HCT116 (cell line): Measurements from ENCODE around the gene DENND4B. TPM values are rescaled to one million over a fixed set of nuclear protein-coding genes. Genes with fewer than 3 reads are reported as not detected.

Experiments used
- ATAC-seq: fragments of 200-7000 bp; cut with Tn5 transposase; 2 replicates; pipeline ENCODE4 v1.9.1; 2020; ENCODE audit warnings: mild to moderate bottlenecking, moderate library complexity
- BruUV-seq: library from RNA; stranded (reverse); fragments of 400-500 nt; replicated peaks from 2 replicates; lab custom pipeline; 2021; lab: Mats Ljungman, UMichigan
- CTCF ChIA-PET: fragments of 300-600 bp; sonication (Branson Sonifier 250); formaldehyde crosslinking; loops from one replicate; lab custom pipeline; 2021; ENCODE audit warnings: antibody characterized with exemption; lab: Charles Lee
- POLR2A ChIA-PET: fragments of 300-600, 350-600 bp; sonication (Branson Sonifier 250); formaldehyde crosslinking; loops from one replicate; lab custom pipeline; 2021; ENCODE audit warnings: antibody characterized with exemption; lab: Charles Lee
- RAD21 ChIA-PET, 2 experiments: fragments of 300-600 bp; sonication (Branson Sonifier 250); formaldehyde crosslinking; loops; one replicate each; lab custom pipeline; 2023; ENCODE audit warnings: low total read pairs in 2 of 2; ENCODE audit not compliant: uncharacterized antibody in 2 of 2, unreplicated experiment in 2 of 2, low non-redundant PET in 1 of 2; lab: Charles Lee
- DNase-seq: peaks from one replicate; pipeline ENCODE4 v3.0.0-alpha.2; 2010; ENCODE audit warnings: low read depth, low spot score
- H2AFZ ChIP-seq: fragments of 200-600 bp; shearing (Covaris generic), sonication (generic); 2 replicates; pipeline ENCODE4 v1.6.1; 2017; ENCODE audit warnings: low read depth, mixed run types, mixed read lengths, antibody characterized with exemption, low read length; ENCODE audit not compliant: poor library complexity, severe bottlenecking
- H3K27ac ChIP-seq: 2 replicates; pipeline ENCODE4 v1.5.1; 2012; ENCODE audit warnings: low read depth, low read length
- H3K27me3 ChIP-seq: fragments of 200-600 bp; sonication (generic); 2 replicates; pipeline ENCODE4 v1.6.1; 2016; ENCODE audit warnings: mixed run types, low read length, mixed read lengths; ENCODE audit not compliant: insufficient read depth
- H3K36me3 ChIP-seq, 2 experiments: fragments of 200-500 bp in 1 of 2; fragments of 200-600 bp in 1 of 2; sonication (Bioruptor generic) in 1 of 2; sonication (generic) in 1 of 2; 2 replicates each; pipeline versions ENCODE4 v1.5.1 to v1.6.1; 2014 to 2016; ENCODE audit warnings: low read length in 2 of 2, inconsistent platforms in 1 of 2, mixed read lengths in 1 of 2, mixed run types in 1 of 2; ENCODE audit not compliant: insufficient read depth in 2 of 2, control insufficient read depth in 1 of 2
- H3K4me1 ChIP-seq, 2 experiments: fragments of 200-600 bp in 1 of 2; sonication (generic) in 1 of 2; 2 replicates each; pipeline versions ENCODE4 v1.5.1 to v1.6.1; 2012 to 2017; ENCODE audit warnings: low read length in 2 of 2, inconsistent platforms in 1 of 2, mild to moderate bottlenecking in 1 of 2, mixed read lengths in 1 of 2, mixed run types in 1 of 2, moderate library complexity in 1 of 2; ENCODE audit not compliant: insufficient read depth in 2 of 2, control insufficient read depth in 1 of 2
- H3K4me2 ChIP-seq: fragments of 200-600 bp; sonication (generic); 2 replicates; pipeline ENCODE4 v1.6.1; 2017; ENCODE audit warnings: mixed run types, low read length, mixed read lengths
- H3K4me3 ChIP-seq, 2 experiments: fragments of 200-600 bp in 1 of 2; sonication (generic) in 1 of 2; replicated peaks in 1 of 2; 2 replicates each; pipeline ENCODE4 v1.5.1; 2011 to 2016; ENCODE audit warnings: low read length in 2 of 2, control low read depth in 1 of 2, low read depth in 1 of 2, mild to moderate bottlenecking in 1 of 2, mixed read lengths in 1 of 2, mixed run types in 1 of 2
- H3K79me2 ChIP-seq: fragments of 200-600 bp; sonication (generic); 2 replicates; pipeline ENCODE4 v1.6.1; 2017; ENCODE audit warnings: mild to moderate bottlenecking, mixed run types, low read length, moderate library complexity, mixed read lengths; ENCODE audit not compliant: insufficient read depth
- H3K9ac ChIP-seq: fragments of 200-600 bp; sonication (generic); 2 replicates; pipeline ENCODE4 v1.6.1; 2016; ENCODE audit warnings: low read length, mixed read lengths
- H3K9me2 ChIP-seq: fragments of 200-600 bp; sonication (generic), shearing (Covaris generic); 2 replicates; pipeline ENCODE4 v1.6.1; 2017; ENCODE audit warnings: mixed run types, mild to moderate bottlenecking, moderate library complexity; ENCODE audit not compliant: insufficient read depth
- H3K9me3 ChIP-seq, 2 experiments: fragments of 200-500 bp in 1 of 2; fragments of 200-600 bp in 1 of 2; sonication (Bioruptor generic) in 1 of 2; sonication (generic) in 1 of 2; 2 replicates each; pipeline ENCODE4 v1.6.1; 2014 to 2017; ENCODE audit warnings: low read length in 2 of 2, mixed read lengths in 2 of 2, inconsistent platforms in 1 of 2, low read depth in 1 of 2, mild to moderate bottlenecking in 1 of 2, mixed run types in 1 of 2, moderate library complexity in 1 of 2; ENCODE audit not compliant: control insufficient read depth in 1 of 2, insufficient read depth in 1 of 2
- H4K20me1 ChIP-seq: fragments of 200-600 bp; sonication (generic), shearing (Covaris generic); 2 replicates; pipeline ENCODE4 v1.6.1; 2017; ENCODE audit warnings: mixed run types, mild to moderate bottlenecking, moderate library complexity; ENCODE audit not compliant: insufficient read depth
- CEBPB ChIP-seq: IDR thresholded peaks from 2 replicates; pipeline ENCODE4 v1.6.1; 2012; ENCODE audit warnings: low read depth
- EZH2 ChIP-seq: fragments of 200-600 bp; sonication (generic); IDR thresholded peaks from 2 replicates; pipeline ENCODE4 v1.6.1; 2017; ENCODE audit warnings: antibody characterized with exemption, mixed run types
- EZH2phosphoT487 ChIP-seq: fragments of 200-600 bp; IDR thresholded peaks from 2 replicates; pipeline ENCODE4 v1.6.1; 2018; ENCODE audit warnings: antibody characterized with exemption, borderline replicate concordance
- FOSL1 ChIP-seq: IDR thresholded peaks from 2 replicates; pipeline ENCODE4 v1.6.1; 2012; ENCODE audit warnings: low read depth
- JUND ChIP-seq: IDR thresholded peaks from 2 replicates; pipeline ENCODE4 v1.6.1; 2012
- POLR2A ChIP-seq: IDR thresholded peaks from 2 replicates; pipeline ENCODE4 v1.7.0; 2011; ENCODE audit warnings: borderline replicate concordance; ENCODE audit not compliant: insufficient read depth, insufficient read length; ENCODE audit errors: extremely low read depth
- SIN3A ChIP-seq: IDR thresholded peaks from 2 replicates; pipeline ENCODE4 v1.6.1; 2012; ENCODE audit warnings: low read depth
- YY1 ChIP-seq: IDR thresholded peaks from 2 replicates; pipeline ENCODE4 v1.6.1; 2011; ENCODE audit warnings: low read length, low read depth, moderate library complexity, mild to moderate bottlenecking; ENCODE audit not compliant: insufficient replicate concordance; ENCODE audit errors: extremely low read depth
- ZFX ChIP-seq: fragments of 450-650 bp; IDR thresholded peaks from 2 replicates; pipeline ENCODE4 v1.6.1; 2017
- ZNF274 ChIP-seq: fragments of 200-500 bp; sonication (Bioruptor generic); IDR thresholded peaks from 2 replicates; pipeline ENCODE4 v1.6.1; 2014; ENCODE audit warnings: mild to moderate bottlenecking, low read depth, low read length, inconsistent platforms
- intact Hi-C: fragments of 100-400 bp; cut with micrococcal nuclease; formaldehyde crosslinking; loops from 2 replicates; pipeline ENCODE4 v1.10.0; 2022
- total RNA-seq: library from RNA; stranded (reverse); gene quantifications from one replicate; pipeline ENCODE4 v1.2.1, GENCODE V29; 2021; ENCODE audit not compliant: unreplicated experiment
- TF ChIP-seq, protein P1 (sequence below): IDR thresholded peaks from 2 replicates; pipeline ENCODE4 v1.6.1; 2012; ENCODE audit warnings: low read depth

Gene DENND4B
- total RNA-seq, 1 experiment from 2014 or later: 70.8 TPM

- Histone ChIP-seq H3K9ac (no peak overlapping the region), H3K79me2 (peaks cover 63% of the 10 kb centered on the region), H4K20me1 (no peaks in the 10 kb centered on the region), H3K36me3 (no peaks in the 10 kb centered on the region), H3K4me3 (no peak overlapping the region), H3K9me2 (no peaks in the 10 kb centered on the region), H2AFZ (no peak overlapping the region), H3K4me1 (no peaks in the 10 kb centered on the region), H3K27me3 (no peaks in the 10 kb centered on the region), H3K9me3 (no peaks in the 10 kb centered on the region), H3K27ac (no peak overlapping the region), H3K4me2 (no peak overlapping the region)
- BruUV-seq: no TSS peak
- DNase-seq: no peak
- ChIA-PET RAD21 (no interaction called here), POLR2A (no interaction called here), CTCF (no interaction called here)
- TF ChIP-seq FOSL1 (no peak), YY1 (no peak), CEBPB (no peak)
- TF ChIP-seq, protein P1, sequence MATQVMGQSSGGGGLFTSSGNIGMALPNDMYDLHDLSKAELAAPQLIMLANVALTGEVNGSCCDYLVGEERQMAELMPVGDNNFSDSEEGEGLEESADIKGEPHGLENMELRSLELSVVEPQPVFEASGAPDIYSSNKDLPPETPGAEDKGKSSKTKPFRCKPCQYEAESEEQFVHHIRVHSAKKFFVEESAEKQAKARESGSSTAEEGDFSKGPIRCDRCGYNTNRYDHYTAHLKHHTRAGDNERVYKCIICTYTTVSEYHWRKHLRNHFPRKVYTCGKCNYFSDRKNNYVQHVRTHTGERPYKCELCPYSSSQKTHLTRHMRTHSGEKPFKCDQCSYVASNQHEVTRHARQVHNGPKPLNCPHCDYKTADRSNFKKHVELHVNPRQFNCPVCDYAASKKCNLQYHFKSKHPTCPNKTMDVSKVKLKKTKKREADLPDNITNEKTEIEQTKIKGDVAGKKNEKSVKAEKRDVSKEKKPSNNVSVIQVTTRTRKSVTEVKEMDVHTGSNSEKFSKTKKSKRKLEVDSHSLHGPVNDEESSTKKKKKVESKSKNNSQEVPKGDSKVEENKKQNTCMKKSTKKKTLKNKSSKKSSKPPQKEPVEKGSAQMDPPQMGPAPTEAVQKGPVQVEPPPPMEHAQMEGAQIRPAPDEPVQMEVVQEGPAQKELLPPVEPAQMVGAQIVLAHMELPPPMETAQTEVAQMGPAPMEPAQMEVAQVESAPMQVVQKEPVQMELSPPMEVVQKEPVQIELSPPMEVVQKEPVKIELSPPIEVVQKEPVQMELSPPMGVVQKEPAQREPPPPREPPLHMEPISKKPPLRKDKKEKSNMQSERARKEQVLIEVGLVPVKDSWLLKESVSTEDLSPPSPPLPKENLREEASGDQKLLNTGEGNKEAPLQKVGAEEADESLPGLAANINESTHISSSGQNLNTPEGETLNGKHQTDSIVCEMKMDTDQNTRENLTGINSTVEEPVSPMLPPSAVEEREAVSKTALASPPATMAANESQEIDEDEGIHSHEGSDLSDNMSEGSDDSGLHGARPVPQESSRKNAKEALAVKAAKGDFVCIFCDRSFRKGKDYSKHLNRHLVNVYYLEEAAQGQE: no peak
- no peak for ATAC-seq
- intact Hi-C loops: no loop called here
Measured at GRCh38 chr1:153881751-153882150, 64.8 kb downstream of the DENND4B start.

GRCh38 chr1:153880962-153881361, 65.6 kb downstream of the DENND4B start:
- Histone ChIP-seq H3K36me3 (no peaks in the 10 kb centered on the region), H3K9ac (no peak overlapping the region), H3K9me3 (no peaks in the 10 kb centered on the region), H2AFZ (no peak overlapping the region), H3K4me3 (no peak overlapping the region), H3K4me1 (no peaks in the 10 kb centered on the region), H4K20me1 (no peaks in the 10 kb centered on the region), H3K4me2 (no peak overlapping the region), H3K27ac (no peak overlapping the region), H3K27me3 (no peaks in the 10 kb centered on the region), H3K79me2 (peaks cover 57% of the 10 kb centered on the region), H3K9me2 (no peaks in the 10 kb centered on the region)
- ATAC-seq (no peak), DNase-seq (no peak)
- RAD21 ChIA-PET: no interaction called here
- TF ChIP-seq EZH2: no peak
- TF ChIP-seq CEBPB: no peak
- TF ChIP-seq EZH2phosphoT487: no peak
- TF ChIP-seq ZNF274: no peak
- TF ChIP-seq ZFX: no peak
- no peak for TF ChIP-seq JUND
- no peak for TF ChIP-seq SIN3A
- TF ChIP-seq, protein P1: no peak
- no peak for TF ChIP-seq YY1
- TF ChIP-seq POLR2A: no peak
- POLR2A ChIA-PET: interaction anchor here (0.7 kb wide), 1 partner anchor 29 kb away, joined by 3 read pairs; no protein-coding TSS in a partner anchor
- no TSS peak for BruUV-seq
- CTCF ChIA-PET: no interaction called here
- intact Hi-C loops: no loop called here
